Gastrocnemius medialis (tissue), 4 donors: ENCODE data around the gene PARD3B.

Source experiments
- POLR2A ChIP-seq, 2 donors: fragments of 450-650 bp; IDR thresholded peaks; one replicate each; pipeline ENCODE4 v1.6.1; 2017; ENCODE audit warnings: antibody characterized with exemption in 2 of 2, mild to moderate bottlenecking in 2 of 2, moderate library complexity in 2 of 2
- TF ChIP-seq, protein P1 (sequence below), 5 experiments: fragments of 450-650 bp in 3 of 5; fragments of 200-600 bp in 2 of 5; sonication (generic) in 2 of 5; IDR thresholded peaks in 4 of 5; conservative IDR thresholded peaks in 1 of 5; 1 replicate in 4 of 5; 2 replicates in 1 of 5; pipeline ENCODE4 v1.5.1; 2016 to 2019; ENCODE audit warnings: antibody characterized with exemption in 5 of 5, mild to moderate bottlenecking in 3 of 5, moderate library complexity in 3 of 5

DNA sequence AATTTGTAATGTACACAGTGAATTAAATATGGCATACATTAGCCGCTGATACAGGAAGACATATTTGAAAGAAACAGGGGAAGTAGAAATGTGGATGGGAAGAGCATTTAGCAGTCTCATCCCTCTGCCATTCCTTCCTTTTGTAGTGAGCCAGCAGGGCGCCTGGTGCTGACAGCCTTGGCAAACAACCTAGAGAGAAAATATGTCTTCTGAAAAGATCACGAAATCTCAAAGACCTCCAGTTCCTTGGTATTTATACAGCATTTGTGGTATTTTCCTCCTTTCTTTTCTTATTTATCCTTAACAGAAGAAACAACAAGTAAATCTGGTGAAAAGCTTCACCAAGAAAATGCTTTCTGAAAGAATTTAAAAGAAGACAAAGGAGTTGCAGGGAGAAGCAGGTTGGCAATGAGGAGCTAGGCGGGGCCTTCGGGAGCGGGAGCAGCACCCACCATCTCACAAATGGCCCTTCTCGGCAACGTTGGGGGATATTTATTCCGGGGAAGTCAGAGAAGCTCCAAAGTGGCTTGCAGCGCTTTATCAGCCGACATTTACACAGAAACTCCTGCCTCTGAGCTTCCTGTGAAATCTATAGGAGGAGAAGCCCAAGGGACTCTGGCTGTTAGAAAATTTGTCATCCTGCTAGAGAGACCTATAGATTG is 731.0 kb downstream of the PARD3B start:
- TF ChIP-seq, protein P1, sequence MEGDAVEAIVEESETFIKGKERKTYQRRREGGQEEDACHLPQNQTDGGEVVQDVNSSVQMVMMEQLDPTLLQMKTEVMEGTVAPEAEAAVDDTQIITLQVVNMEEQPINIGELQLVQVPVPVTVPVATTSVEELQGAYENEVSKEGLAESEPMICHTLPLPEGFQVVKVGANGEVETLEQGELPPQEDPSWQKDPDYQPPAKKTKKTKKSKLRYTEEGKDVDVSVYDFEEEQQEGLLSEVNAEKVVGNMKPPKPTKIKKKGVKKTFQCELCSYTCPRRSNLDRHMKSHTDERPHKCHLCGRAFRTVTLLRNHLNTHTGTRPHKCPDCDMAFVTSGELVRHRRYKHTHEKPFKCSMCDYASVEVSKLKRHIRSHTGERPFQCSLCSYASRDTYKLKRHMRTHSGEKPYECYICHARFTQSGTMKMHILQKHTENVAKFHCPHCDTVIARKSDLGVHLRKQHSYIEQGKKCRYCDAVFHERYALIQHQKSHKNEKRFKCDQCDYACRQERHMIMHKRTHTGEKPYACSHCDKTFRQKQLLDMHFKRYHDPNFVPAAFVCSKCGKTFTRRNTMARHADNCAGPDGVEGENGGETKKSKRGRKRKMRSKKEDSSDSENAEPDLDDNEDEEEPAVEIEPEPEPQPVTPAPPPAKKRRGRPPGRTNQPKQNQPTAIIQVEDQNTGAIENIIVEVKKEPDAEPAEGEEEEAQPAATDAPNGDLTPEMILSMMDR (IDR thresholded peaks at IDR 0.05 in 4 of 5, conservative IDR thresholded peaks at IDR 0.05 in 1 of 5): no peak
- no peak for TF ChIP-seq POLR2A (IDR thresholded peaks at IDR 0.05)
